Aorta (tissue), 5 donors: ENCODE measurements around the gene KRTAP3-1. TPM values are rescaled to one million over a fixed set of nuclear protein-coding genes. Genes with fewer than 3 reads are reported as not detected.
"Not testable (repeated sequence)": the region's sequence is repeated elsewhere in the genome, so short reads cannot be mapped to it uniquely, and the experiment has no call there.

Experiments used
- ATAC-seq: fragments of 200-7000 bp; cut with Tn5 transposase; one replicate; pipeline ENCODE4 v1.9.1; 2022; ENCODE audit warnings: moderate library complexity; ENCODE audit not compliant: low FRiP score
- DNase-seq, 2 donors: peaks; one replicate each; pipeline ENCODE4 v3.0.0-alpha.2; 2020
- H3K27ac ChIP-seq, 2 donors: one replicate each; pipeline ENCODE4 v1.5.1; 2013; ENCODE audit warnings: low read length in 2 of 2, mild to moderate bottlenecking in 2 of 2, moderate library complexity in 2 of 2, control low read depth in 1 of 2, inconsistent platforms in 1 of 2, low read depth in 1 of 2
- H3K27me3 ChIP-seq, 2 donors: one replicate each; pipeline ENCODE4 v1.6.1; 2013; ENCODE audit warnings: control low read depth in 1 of 2, low read length in 1 of 2, mild to moderate bottlenecking in 1 of 2, moderate library complexity in 1 of 2; ENCODE audit not compliant: insufficient read depth in 2 of 2, control insufficient read depth in 1 of 2
- H3K36me3 ChIP-seq, 2 donors: one replicate each; pipeline ENCODE4 v1.6.1; 2013; ENCODE audit warnings: control low read depth in 1 of 2, low read length in 1 of 2, mild to moderate bottlenecking in 1 of 2; ENCODE audit not compliant: insufficient read depth in 2 of 2, control insufficient read depth in 1 of 2
- H3K4me1 ChIP-seq, 2 donors: one replicate each; pipeline ENCODE4 v1.6.1; 2013; ENCODE audit warnings: low read length in 2 of 2, control low read depth in 1 of 2, mild to moderate bottlenecking in 1 of 2, moderate library complexity in 1 of 2; ENCODE audit not compliant: insufficient read depth in 2 of 2, control insufficient read depth in 1 of 2
- H3K4me3 ChIP-seq, 2 donors: one replicate each; pipeline ENCODE4 v1.5.1; 2013; ENCODE audit warnings: low read length in 2 of 2, control low read depth in 1 of 2, mild to moderate bottlenecking in 1 of 2
- H3K9me3 ChIP-seq: one replicate; pipeline ENCODE4 v1.6.1; 2013; ENCODE audit warnings: mild to moderate bottlenecking, low read length; ENCODE audit not compliant: control insufficient read depth
- WGBS, 2 donors: extraction: QIAGEN DNeasy Blood & Tissue Kit; methylation state at CpG; one replicate each; pipeline ENCODE4 v1.1.7; 2013; 5-methylcytosine and 5-hydroxymethylcytosine counted together
- intact Hi-C, 2 donors: fragments of 100-400 bp; cut with DNase I; formaldehyde crosslinking; loops; one replicate each; pipeline versions ENCODE4 v1.14.2 to v1.15.0; 2022
- long read RNA-seq, 2 donors: library from polyadenylated mRNA; unstranded; transcript quantifications; one replicate each; pipeline ENCODE4 v2.0.0, GENCODE V29; 2020 to 2021
- polyA plus RNA-seq, 2 donors: library from polyadenylated mRNA; stranded (reverse); fragments of 200-250 nt; gene quantifications; one replicate each; pipeline ENCODE4 v1.2.3, GENCODE V29; 2013
- total RNA-seq, 2 donors: library from RNA; stranded (reverse); fragmentation: NEBNext Ultra II Directional; extraction: Animal tissue kit (Norgen Biotek cat#: 25700); gene quantifications; one replicate each; pipeline ENCODE4 v1.2.1, GENCODE V29; 2021
- donor health status: healthy with polysubstance abuse.
- donor health status: Bipolar disorder and iron deficiency.
- donor health status: DM: no; HTN: no; CAD: no.
- donor health status: DM: no; HTN: no; CAD: no.
- donor health status: DM: yes; HTN: yes; CAD: no.

Gene KRTAP3-1
- total RNA-seq (not detected), polyA plus RNA-seq (not detected)
- long read RNA-seq, donor 1 = 0 reads
- long read RNA-seq, donor 2 = 0 reads

- Histone ChIP-seq H3K4me1 (no peaks in the 10 kb centered on the region), H3K27ac (no peak within 1 kb of the TSS), H3K4me3 (no peak within 1 kb of the TSS), H3K9me3 (no peaks in the 10 kb centered on the region), H3K36me3 (no peaks in the 10 kb centered on the region), H3K27me3 (no peaks in the 10 kb centered on the region)
- intact Hi-C loops = no loop called here
- no peak for DNase-seq
- ATAC-seq = no peak
- WGBS, 2 donors = 79 to 83% methylated on average over 8 of the region's 8 CpGs
Measured at GRCh38 chr17:41008811-41009210, at the start of gene KRTAP3-1. KRTAP3-1 (minus strand) TSS chr17:41009128; CDS start chr17:41009074, 54 bp downstream.

GRCh38 chr17:41057547-41057946 lies 48.6 kb upstream of the KRTAP3-1 start:
- intact Hi-C loops = no loop called here
- Histone ChIP-seq H3K4me3 (no peak overlapping the region), H3K4me1 (no peaks in the 10 kb centered on the region), H3K27me3 (no peaks in the 10 kb centered on the region), H3K36me3 (no peaks in the 10 kb centered on the region), H3K27ac (no peak overlapping the region), H3K9me3 (no peaks in the 10 kb centered on the region)
- WGBS, 2 donors = 97 to 100% methylated on average over 1 of the region's 1 CpG
- DNase-seq = no peak
- no peak for ATAC-seq

GRCh38 chr17:41055130-41055529 lies 46.2 kb upstream of the KRTAP3-1 start, which contains the start of gene KRTAP2-2:
KRTAP2-2 (minus strand) TSS chr17:41055230; CDS start chr17:41055211, 19 bp downstream.
- H3K4me1 ChIP-seq, H3K4me3 ChIP-seq, ATAC-seq, H3K36me3 ChIP-seq, DNase-seq, intact Hi-C loops, H3K9me3 ChIP-seq, H3K27me3 ChIP-seq, H3K27ac ChIP-seq: not testable (repeated sequence)
- 19 to 33% methylated on average over 1 of the region's 6 CpGs for WGBS, 2 donors

- intact Hi-C loops, H3K4me3 ChIP-seq, H3K36me3 ChIP-seq, H3K9me3 ChIP-seq, DNase-seq, H3K27ac ChIP-seq, ATAC-seq, H3K27me3 ChIP-seq, H3K4me1 ChIP-seq: not testable (repeated sequence)
- 59 to 72% methylated on average over 7 to 9 of the region's 9 CpGs for WGBS, 2 donors
Measured at GRCh38 chr17:41054556-41054955, 45.6 kb upstream of the KRTAP3-1 start.

- no peak for ATAC-seq
- 89 to 90% methylated on average over 4 of the region's 4 CpGs for WGBS, 2 donors
- H3K36me3 ChIP-seq = no peaks in the 10 kb centered on the region
- DNase-seq = no peak
- no peak overlapping the region for H3K27ac ChIP-seq
- H3K4me1 ChIP-seq = no peaks in the 10 kb centered on the region
- H3K4me3 ChIP-seq = no peak overlapping the region
- intact Hi-C loops = no loop called here
- no peaks in the 10 kb centered on the region for H3K27me3 ChIP-seq
- H3K9me3 ChIP-seq = no peaks in the 10 kb centered on the region
Measured at GRCh38 chr17:41054025-41054424, 45.1 kb upstream of the KRTAP3-1 start.

- Histone ChIP-seq H3K9me3 (no peaks in the 10 kb centered on the region), H3K27ac (no peak overlapping the region), H3K27me3 (no peaks in the 10 kb centered on the region), H3K4me1 (no peaks in the 10 kb centered on the region), H3K4me3 (no peak overlapping the region), H3K36me3 (no peaks in the 10 kb centered on the region)
- ATAC-seq (no peak), DNase-seq (no peak)
- intact Hi-C loops = no loop called here
Measured at GRCh38 chr17:41052566-41052965, 43.6 kb upstream of the KRTAP3-1 start.

GRCh38 chr17:41049110-41049509 lies 40.2 kb upstream of the KRTAP3-1 start:
- Histone ChIP-seq H3K27ac (no peak overlapping the region), H3K36me3 (no peaks in the 10 kb centered on the region), H3K4me3 (no peak overlapping the region), H3K4me1 (no peaks in the 10 kb centered on the region), H3K27me3 (no peaks in the 10 kb centered on the region), H3K9me3 (no peaks in the 10 kb centered on the region)
- intact Hi-C loops = no loop called here
- DNase-seq = no peak
- 29 to 35% methylated on average over 2 of the region's 2 CpGs for WGBS, 2 donors
- no peak for ATAC-seq

GRCh38 chr17:41048441-41048840 lies 39.5 kb upstream of the KRTAP3-1 start:
- H3K4me1 ChIP-seq = no peaks in the 10 kb centered on the region
- no peak overlapping the region for H3K27ac ChIP-seq
- H3K4me3 ChIP-seq = no peak overlapping the region
- intact Hi-C loops = no loop called here
- no peaks in the 10 kb centered on the region for H3K9me3 ChIP-seq
- 45 to 51% methylated on average over 7 of the region's 7 CpGs for WGBS, 2 donors
- DNase-seq = no peak
- ATAC-seq = no peak
- no peaks in the 10 kb centered on the region for H3K36me3 ChIP-seq
- no peaks in the 10 kb centered on the region for H3K27me3 ChIP-seq

- H3K4me3 ChIP-seq, intact Hi-C loops, DNase-seq, H3K27ac ChIP-seq, H3K4me1 ChIP-seq, H3K9me3 ChIP-seq, H3K36me3 ChIP-seq, H3K27me3 ChIP-seq: not testable (repeated sequence)
- WGBS, 2 donors = 44 to 46% methylated on average over 8 to 10 of the region's 33 CpGs
- ATAC-seq = peak; percentile 52
Measured at GRCh38 chr17:41046735-41047465, 38.0 kb upstream of the KRTAP3-1 start, which contains the start of gene KRTAP2-1. KRTAP2-1 (minus strand) TSS chr17:41047316; CDS start chr17:41047267, 49 bp downstream.
